ENCODE data around the gene GCGR. TPM values are rescaled to one million over a fixed set of nuclear protein-coding genes. Genes with fewer than 3 reads are reported as not detected.

GCGR gene
- total RNA-seq, 4 donors from 2014 or later = not detected

- Histone ChIP-seq H3K4me3 (replicated peaks in 1 of 3) (no peak overlapping the region), H3K9me3 (no peaks in the 10 kb centered on the region), H3K27ac (no peak overlapping the region), H3K4me1 (peaks cover 13 to 18% of the 10 kb centered on the region in 2 donors), H3K27me3 (no peaks in the 10 kb centered on the region), H3K36me3 (peaks cover 58 to 61% of the 10 kb centered on the region in 2 donors)
- DNase-seq = no peak
- intact Hi-C loops (cut with DNase I) = loop anchor here (5.0 kb wide), 1 partner anchor 143 kb away; the partner anchor contains the start of gene SLC25A10
- 85 to 86% methylated on average over 20 to 27 of the region's 29 CpGs for WGBS, 2 donors
- no peak for TF ChIP-seq CTCF (IDR thresholded peaks at IDR 0.05)
- TF ChIP-seq POLR2A (IDR thresholded peaks at IDR 0.05) = no peak
Observed at GRCh38 chr17:81854974-81855774, 51.2 kb downstream of the GCGR start.

DNA sequence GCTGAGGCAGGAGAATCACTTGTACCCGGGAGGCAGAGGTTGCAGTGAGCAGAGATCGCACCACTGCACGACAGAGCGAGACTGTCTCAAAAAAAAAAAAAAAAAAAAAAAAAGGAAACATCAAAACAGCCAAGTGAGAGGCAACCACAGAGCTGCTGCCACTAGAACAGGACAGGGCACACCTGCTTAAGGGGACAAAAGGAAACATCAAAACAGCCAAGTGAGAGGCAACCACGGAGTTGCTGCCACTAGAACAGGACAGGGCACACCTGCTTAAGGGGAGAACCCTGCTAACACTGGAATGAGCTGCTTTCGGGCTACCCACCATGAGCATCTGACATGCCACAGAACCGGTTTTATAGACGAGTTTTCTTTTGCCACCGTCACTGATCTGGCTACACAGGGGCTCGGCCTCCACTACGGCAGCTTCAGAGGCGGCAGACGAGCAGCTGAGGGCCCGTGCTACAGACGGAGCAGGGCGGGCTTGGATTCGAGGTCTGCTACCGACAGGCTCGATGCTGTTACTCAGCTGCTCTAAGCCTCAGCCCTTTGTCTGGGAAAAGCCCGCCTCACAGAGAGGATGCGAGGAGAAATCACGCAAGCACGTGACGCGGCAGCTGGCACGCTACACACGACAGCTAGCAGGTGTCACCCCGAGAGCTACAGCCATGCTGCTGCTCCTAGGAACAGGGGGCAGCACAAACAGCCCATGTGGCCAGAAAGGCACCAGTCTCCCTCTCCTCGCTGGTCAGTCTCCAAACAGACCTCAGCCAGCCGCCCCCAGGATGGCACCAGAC lies 54.4 kb downstream of the GCGR start:
- Histone ChIP-seq H3K27me3 (no peaks in the 10 kb centered on the region), H3K9me3 (no peaks in the 10 kb centered on the region), H3K36me3 (peaks cover 37 to 41% of the 10 kb centered on the region in 2 donors), H3K27ac (no peak overlapping the region), H3K4me3 (replicated peaks in 1 of 3) (no peak overlapping the region), H3K4me1 (peaks cover 20 to 34% of the 10 kb centered on the region in 2 donors)
- 90% methylated on average over 12 to 25 of the region's 30 CpGs for WGBS, 2 donors
- no peak for TF ChIP-seq CTCF (IDR thresholded peaks at IDR 0.05)
- no peak for TF ChIP-seq POLR2A (IDR thresholded peaks at IDR 0.05)
- intact Hi-C loops (cut with DNase I) = loop anchor here (2.0 to 5.0 kb wide), 2 partner anchors 26 to 146 kb away; partner anchors contain the start of genes MCRIP1 and SLC25A10
- DNase-seq = no peak

- TF ChIP-seq POLR2A (IDR thresholded peaks at IDR 0.05) (no peak), CTCF (IDR thresholded peaks at IDR 0.05) (no peak)
- no peak for DNase-seq
- no peaks in the 10 kb centered on the region for H3K27me3 ChIP-seq
- peak overlapping the region; percentile 78 to 99 (median 85) for H3K4me3 ChIP-seq (replicated peaks in 1 of 3)
- H3K36me3 ChIP-seq = peaks cover 30 to 35% of the 10 kb centered on the region in 2 donors
- H3K4me1 ChIP-seq = peaks cover 20 to 34% of the 10 kb centered on the region in 2 donors
- 53 to 59% methylated on average over 21 to 22 of the region's 23 CpGs for WGBS, 2 donors
- H3K9me3 ChIP-seq = no peaks in the 10 kb centered on the region
- H3K27ac ChIP-seq = peak overlapping the region in 2 of 3 donors; percentile 74 to 87
- intact Hi-C loops (cut with DNase I) = loop anchor here (2.0 to 5.0 kb wide), 2 partner anchors 26 to 147 kb away; partner anchors contain the start of genes MCRIP1 and SLC25A10
Observed at GRCh38 chr17:81858967-81859905, 55.3 kb downstream of the GCGR start.

GRCh38 chr17:81859906-81860755 lies 56.2 kb downstream of the GCGR start, which contains the start of gene P4HB:
TSS of gene P4HB (minus strand) at chr17:81860535. CDS start at chr17:81860471, 64 bp downstream.
- TF ChIP-seq CTCF (IDR thresholded peaks at IDR 0.05) (no peak), POLR2A (IDR thresholded peaks at IDR 0.05) (peak in 1 of 2 donors; percentile 85)
- Histone ChIP-seq H3K4me1 (peaks cover 20 to 34% of the 10 kb centered on the region in 2 donors), H3K36me3 (peaks cover 21 to 27% of the 10 kb centered on the region in 2 donors), H3K4me3 (replicated peaks in 1 of 3) (peak within 1 kb of the TSS; percentile 78 to 99 (median 85)), H3K9me3 (no peaks in the 10 kb centered on the region), H3K27me3 (no peaks in the 10 kb centered on the region), H3K27ac (peak within 1 kb of the TSS; percentile 81 to 89 (median 83))
- intact Hi-C loops (cut with DNase I) = loop anchor here (2.0 to 5.0 kb wide), 2 partner anchors 27 to 148 kb away; partner anchors contain the start of genes MCRIP1 and SLC25A10
- 1 to 2% methylated on average over 12 to 35 of the region's 95 CpGs for WGBS, 2 donors
- DNase-seq = no peak
